Measurements from ENCODE around the gene FZD1. TPM values are rescaled to one million over a fixed set of nuclear protein-coding genes. Genes with fewer than 3 reads are reported as not detected.

The FZD1 gene
- total RNA-seq, result 0.66 and 0.84 TPM in 2 replicates

- intact Hi-C loops (cut with micrococcal nuclease), result loop anchor here (10.0 kb wide), 1 partner anchor 621 kb away; the partner anchor contains the start of gene MTERF1
Measured at GRCh38 chr7:91264046-91264923, at the start of gene FZD1. Gene FZD1, plus strand, starts transcription at chr7:91264433. Its CDS starts 448 bp downstream, at chr7:91264881.

- intact Hi-C loops (cut with micrococcal nuclease), result no loop called here
Measured at GRCh38 chr7:91226411-91226810, 37.8 kb upstream of the FZD1 start.

- intact Hi-C loops (cut with micrococcal nuclease), result no loop called here
Measured at GRCh38 chr7:91228327-91228726, 35.9 kb upstream of the FZD1 start.

- intact Hi-C loops (cut with micrococcal nuclease), result no loop called here
Measured at GRCh38 chr7:91228927-91229558, 35.2 kb upstream of the FZD1 start.

GRCh38 chr7:91230100-91230499 lies 34.1 kb upstream of the FZD1 start:
- intact Hi-C loops (cut with micrococcal nuclease), result no loop called here

- intact Hi-C loops (cut with micrococcal nuclease), result no loop called here
Measured at GRCh38 chr7:91230503-91230902, 33.7 kb upstream of the FZD1 start.

GRCh38 chr7:91233212-91233611 lies 31.0 kb upstream of the FZD1 start:
- intact Hi-C loops (cut with micrococcal nuclease), result no loop called here

- intact Hi-C loops (cut with micrococcal nuclease), result no loop called here
Measured at GRCh38 chr7:91235211-91235832, 28.9 kb upstream of the FZD1 start.

- intact Hi-C loops (cut with micrococcal nuclease), result no loop called here
Measured at GRCh38 chr7:91239171-91239604, 25.0 kb upstream of the FZD1 start.

GRCh38 chr7:91239772-91240171 lies 24.5 kb upstream of the FZD1 start:
- intact Hi-C loops (cut with micrococcal nuclease), result no loop called here

- intact Hi-C loops (cut with micrococcal nuclease), result no loop called here
Measured at GRCh38 chr7:91240376-91240941, 23.8 kb upstream of the FZD1 start.

- intact Hi-C loops (cut with micrococcal nuclease), result no loop called here
Measured at GRCh38 chr7:91242097-91242844, 22.0 kb upstream of the FZD1 start.

GRCh38 chr7:91243591-91244301 lies 20.5 kb upstream of the FZD1 start:
- intact Hi-C loops (cut with micrococcal nuclease), result no loop called here

GRCh38 chr7:91247500-91247899 lies 16.7 kb upstream of the FZD1 start:
- intact Hi-C loops (cut with micrococcal nuclease), result no loop called here

- intact Hi-C loops (cut with micrococcal nuclease), result no loop called here
Measured at GRCh38 chr7:91248996-91249395, 15.2 kb upstream of the FZD1 start.

GRCh38 chr7:91249506-91250233 lies 14.6 kb upstream of the FZD1 start:
- intact Hi-C loops (cut with micrococcal nuclease), result no loop called here

- intact Hi-C loops (cut with micrococcal nuclease), result no loop called here
Measured at GRCh38 chr7:91250706-91251105, 13.5 kb upstream of the FZD1 start.

GRCh38 chr7:91251877-91252276 lies 12.4 kb upstream of the FZD1 start:
- intact Hi-C loops (cut with micrococcal nuclease), result no loop called here

GRCh38 chr7:91263384-91264045 lies 718 bp upstream of the FZD1 start:
- intact Hi-C loops (cut with micrococcal nuclease), result loop anchor here (10.0 kb wide), 1 partner anchor 621 kb away; the partner anchor contains the start of gene MTERF1

Measured in T-helper 2 cell treated with Interferon-gamma antibody and Interleukin-4, amounts not matched to agents 100 ng/mL and 5 ng/mL, for 36 hours (primary cell).